GM12892 (cell line): ENCODE data around the gene ASMTL.

Source experiments
- POLR2A ChIP-seq: IDR thresholded peaks from 2 replicates; pipeline ENCODE4 v1.6.1; 2011; ENCODE audit warnings: low read depth, low read length, control low read depth
- TAF1 ChIP-seq: IDR thresholded peaks from 2 replicates; pipeline ENCODE4 v1.6.1; 2011; ENCODE audit warnings: low read depth, mild to moderate bottlenecking, control low read depth, low read length, borderline replicate concordance

- no peak; the same call in 1 of the 2 replicates for TF ChIP-seq POLR2A
- TF ChIP-seq TAF1, result no peak
Measured at GRCh38 chrX:1387141-1387776, 65.5 kb downstream of the ASMTL start.
